ENCODE measurements around the gene TNNI2.

GRCh38 chr11:1812801-1813200 lies 26.0 kb upstream of the TNNI2 start:
- TF ChIP-seq CTCF (IDR thresholded peaks at IDR 0.05) = no peak
- TF ChIP-seq EP300 (IDR thresholded peaks at IDR 0.05) = no peak
